ENCODE measurements around the gene SH2B2.
A peak's percentile ranks its signal among the peaks of the same experiment; 100 is the strongest.

Gene SH2B2

GRCh38 chr7:102286237-102287110 is at the start of gene SH2B2:
SH2B2 (plus strand) TSS chr7:102286868; CDS start chr7:102300551, 13,683 bp downstream.
- DNase-seq: peak; percentile 35 to 81

DNA sequence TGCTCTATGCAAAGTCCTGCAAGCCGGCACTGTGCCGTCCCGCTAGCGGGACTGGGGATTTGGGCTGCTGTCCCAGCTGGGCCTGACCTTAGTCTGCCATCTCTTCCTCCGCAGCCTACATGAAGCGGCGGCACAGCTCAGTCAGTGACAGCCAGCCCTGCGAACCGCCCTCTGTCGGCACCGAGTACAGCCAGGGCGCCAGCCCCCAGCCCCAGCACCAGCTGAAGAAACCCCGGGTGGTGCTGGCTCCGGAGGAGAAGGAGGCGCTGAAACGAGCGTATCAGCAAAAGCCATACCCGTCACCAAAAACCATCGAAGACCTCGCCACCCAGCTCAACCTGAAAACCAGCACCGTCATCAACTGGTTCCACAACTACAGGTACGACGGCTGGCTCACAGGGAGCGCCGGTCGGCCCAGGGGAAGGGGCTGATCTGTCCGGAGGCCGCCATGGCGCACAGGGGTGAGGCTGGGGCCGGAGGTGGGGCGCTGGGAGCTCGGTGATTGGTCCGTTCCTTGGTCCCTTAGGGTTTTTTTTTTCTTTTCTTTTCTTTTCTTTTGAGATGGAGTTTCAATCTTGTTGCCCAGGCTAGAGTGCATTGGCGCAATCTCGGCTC is 47.4 kb upstream of the SH2B2 start:
- no peak for DNase-seq

GRCh38 chr7:102241431-102241830 is 45.2 kb upstream of the SH2B2 start:
- DNase-seq: no peak

GRCh38 chr7:102244601-102245000 is 42.1 kb upstream of the SH2B2 start:
- no peak for DNase-seq

DNA sequence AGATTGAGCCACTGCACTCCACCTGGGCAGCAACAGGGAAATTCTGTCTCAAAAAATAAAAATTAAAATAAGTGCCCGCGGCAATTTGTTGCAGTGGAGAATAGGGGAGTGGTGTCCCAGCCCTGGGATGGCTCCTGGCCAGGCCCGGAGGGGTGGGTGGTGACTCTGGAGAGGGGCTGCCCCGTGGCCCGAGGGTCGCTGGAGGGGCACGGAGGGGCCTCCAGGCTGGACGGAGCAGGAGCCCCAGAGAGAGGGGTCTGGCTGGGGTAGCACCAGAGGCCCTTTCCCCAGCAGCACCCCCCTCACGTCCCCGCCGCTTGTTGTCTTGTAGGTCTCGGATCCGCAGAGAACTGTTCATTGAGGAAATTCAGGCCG is 38.6 kb upstream of the SH2B2 start:
- no peak for DNase-seq

GRCh38 chr7:102248456-102249395 is 37.9 kb upstream of the SH2B2 start:
- no peak for DNase-seq

DNA sequence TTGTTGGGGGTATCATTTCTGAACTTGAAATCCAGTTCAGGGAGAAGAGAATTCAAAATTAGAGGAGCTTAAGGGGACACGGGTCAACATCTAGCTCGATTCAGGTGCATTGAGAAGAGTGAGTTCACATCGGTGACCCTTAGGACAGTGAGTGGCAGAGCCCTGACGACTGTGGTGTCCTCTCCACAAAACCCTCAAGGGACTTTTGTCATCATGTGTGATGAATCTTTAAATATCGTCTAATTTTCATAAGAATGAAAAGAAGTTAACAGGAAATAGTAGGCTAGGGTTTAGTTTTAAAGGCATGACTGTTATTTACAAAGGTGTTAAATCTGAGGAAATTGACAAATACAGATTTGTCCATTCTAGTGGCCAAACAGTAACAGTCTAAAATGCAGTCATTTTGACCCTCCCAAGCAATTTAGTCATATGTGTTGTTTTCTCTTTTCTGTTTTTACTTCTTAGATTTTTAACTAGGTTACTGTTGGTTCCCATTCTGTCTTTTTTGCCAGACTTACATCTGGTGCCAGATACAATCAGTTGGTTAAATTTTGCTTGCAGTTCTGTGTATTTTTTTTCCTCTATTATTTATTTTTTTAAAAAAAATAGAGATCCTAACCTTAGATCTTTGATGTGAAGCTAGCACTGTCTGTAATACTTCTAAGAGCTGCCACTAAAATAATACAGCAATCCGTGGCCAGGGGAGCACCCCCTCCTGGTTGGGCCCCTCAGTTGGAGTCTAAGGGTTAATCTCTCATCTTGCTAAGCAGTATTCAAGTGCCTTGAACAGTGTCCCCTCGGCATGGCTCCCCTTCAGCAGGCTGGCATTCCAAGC is 34.9 kb upstream of the SH2B2 start:
- DNase-seq: no peak

- DNase-seq: no peak
These were observed 34.2 kb upstream of the SH2B2 start for GRCh38 chr7:102252366-102252982.

- DNase-seq: no peak
These were observed 33.3 kb upstream of the SH2B2 start for GRCh38 chr7:102253066-102253972.

DNA sequence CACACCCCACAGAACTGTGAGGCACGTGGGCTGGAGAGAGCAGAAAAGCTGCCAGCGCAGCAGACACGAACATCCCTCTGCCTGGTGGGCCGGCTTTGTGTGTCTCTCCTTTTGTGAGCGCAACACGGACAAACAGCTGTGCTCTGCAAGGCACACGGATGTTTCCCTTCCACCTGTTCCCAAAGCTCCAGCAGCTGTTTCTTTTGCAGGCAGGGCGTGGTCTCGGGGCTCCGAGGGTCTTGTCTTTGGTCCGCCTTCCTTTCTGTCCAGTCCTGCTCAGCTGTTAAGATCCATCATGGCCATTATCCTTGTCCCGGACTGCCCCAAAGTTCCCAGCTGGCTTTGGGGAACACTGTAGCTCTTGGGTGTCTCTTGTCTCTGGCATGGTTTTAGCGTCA is 32.7 kb upstream of the SH2B2 start:
- DNase-seq: no peak

- no peak for DNase-seq
These were observed 32.1 kb upstream of the SH2B2 start for GRCh38 chr7:102254521-102254920.

DNA sequence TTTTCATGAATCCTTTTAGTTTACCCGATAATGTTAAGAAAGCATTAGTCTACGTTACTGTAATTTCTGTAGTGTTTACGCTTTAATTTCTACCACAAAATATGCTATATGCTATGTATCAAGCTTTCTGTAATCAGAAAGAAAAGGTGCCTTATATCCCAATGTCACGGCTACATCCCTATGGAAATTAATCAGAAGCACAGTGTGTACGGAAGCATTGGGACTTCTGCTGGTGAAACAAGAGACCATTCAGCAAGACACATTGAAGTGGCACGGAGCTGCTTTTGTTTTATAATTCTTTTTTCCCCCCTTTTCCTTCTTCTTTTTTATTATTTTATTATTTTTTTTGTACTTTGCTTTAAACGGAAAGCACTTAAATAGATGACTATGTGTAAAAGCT is 31.2 kb upstream of the SH2B2 start:
- no peak for DNase-seq

- DNase-seq: no peak
These were observed 30.8 kb upstream of the SH2B2 start for GRCh38 chr7:102255916-102256315.

DNA sequence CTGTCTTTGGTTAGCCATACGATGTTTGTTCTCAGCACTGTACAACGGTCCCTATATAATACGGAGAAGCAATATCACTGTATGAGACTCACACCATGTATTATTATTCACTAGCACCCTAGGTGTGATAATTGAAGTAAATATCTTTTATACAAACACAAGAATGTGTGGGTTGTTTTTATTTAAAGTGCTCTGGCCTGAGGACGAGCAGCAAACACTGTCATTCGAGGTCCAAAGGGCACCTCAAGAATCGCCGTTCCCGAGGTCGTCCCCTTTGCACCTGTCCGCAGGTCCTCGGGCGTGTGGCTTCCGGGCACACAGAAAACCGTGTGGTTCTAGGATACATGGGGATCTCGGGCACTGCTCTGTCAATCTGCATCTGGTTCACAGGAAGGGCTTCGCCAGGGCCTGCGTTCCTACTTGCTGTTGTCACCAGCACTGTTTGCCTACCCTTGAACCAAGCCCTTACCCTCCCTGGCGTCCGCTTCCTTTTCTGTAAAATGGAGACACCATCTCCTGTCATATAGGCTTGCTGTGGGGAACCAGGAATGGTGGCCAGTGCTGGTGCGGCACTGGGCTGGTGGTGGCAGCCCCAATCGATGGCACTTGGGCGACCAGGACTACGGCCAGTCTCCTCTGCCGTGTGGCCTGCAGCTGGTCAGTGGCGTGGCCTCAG is 28.5 kb upstream of the SH2B2 start:
- no peak for DNase-seq

DNA sequence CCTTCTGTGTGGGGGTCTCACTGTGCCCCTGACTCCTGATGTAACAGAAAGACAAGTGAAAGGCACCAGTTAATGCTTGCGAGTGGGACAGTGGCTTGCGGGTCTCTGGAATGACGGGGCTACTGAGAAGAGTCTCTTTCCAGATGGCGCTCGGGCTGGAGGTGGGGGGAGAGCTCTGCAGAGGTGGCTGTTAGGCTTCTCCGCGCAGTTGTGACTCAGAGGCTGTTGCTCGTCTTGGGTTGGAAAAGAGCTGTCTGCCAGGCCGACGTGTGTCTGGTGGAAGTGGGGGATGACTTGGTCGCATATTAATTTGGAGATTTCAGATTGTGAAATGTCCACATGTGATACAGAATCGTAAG is 27.9 kb upstream of the SH2B2 start:
- DNase-seq: no peak

GRCh38 chr7:102260856-102261255 is 25.8 kb upstream of the SH2B2 start:
- DNase-seq: no peak

DNA sequence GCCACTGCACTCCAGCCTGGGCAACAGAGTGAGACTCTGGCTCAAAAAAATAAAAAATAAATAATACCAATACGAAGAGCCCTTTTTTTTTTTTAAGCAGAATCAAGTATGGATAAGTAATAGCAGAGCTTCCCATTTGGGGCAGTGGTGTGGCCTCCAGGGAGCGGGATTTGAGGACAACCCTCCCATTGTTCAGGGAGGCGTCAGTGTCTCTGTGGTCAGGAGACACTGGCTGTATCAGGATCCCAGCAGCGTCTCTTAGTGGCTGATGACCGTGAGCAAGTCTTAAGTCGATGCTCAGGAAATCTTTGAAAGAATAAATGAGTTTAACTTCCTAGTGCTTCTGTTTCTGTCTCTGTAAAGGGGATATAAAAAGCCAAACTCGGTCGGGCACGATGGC is 25.2 kb upstream of the SH2B2 start:
- no peak for DNase-seq

GRCh38 chr7:102262546-102262945 is 24.1 kb upstream of the SH2B2 start:
- no peak for DNase-seq

- no peak for DNase-seq
These were observed 22.2 kb upstream of the SH2B2 start for GRCh38 chr7:102264367-102264891.

GRCh38 chr7:102266541-102266940 is 20.1 kb upstream of the SH2B2 start:
- no peak for DNase-seq
